Posterior cingulate gyrus (tissue), 11 donors: Measurements from ENCODE around the gene PPP2R2C.
A peak's percentile ranks its signal among the peaks of the same experiment; 100 is the strongest.

Experiments used
- DNase-seq, 10 donors: peaks; one replicate each; pipeline versions ENCODE4 v3.0.0 to v3.0.0-alpha.2; 2020 to 2021; ENCODE audit warnings: mixed read lengths in 3 of 10
- intact Hi-C: fragments of 100-400 bp; cut with DNase I; formaldehyde crosslinking; loops from one replicate; pipeline ENCODE4 v1.15.1; 2023

The PPP2R2C gene

DNA sequence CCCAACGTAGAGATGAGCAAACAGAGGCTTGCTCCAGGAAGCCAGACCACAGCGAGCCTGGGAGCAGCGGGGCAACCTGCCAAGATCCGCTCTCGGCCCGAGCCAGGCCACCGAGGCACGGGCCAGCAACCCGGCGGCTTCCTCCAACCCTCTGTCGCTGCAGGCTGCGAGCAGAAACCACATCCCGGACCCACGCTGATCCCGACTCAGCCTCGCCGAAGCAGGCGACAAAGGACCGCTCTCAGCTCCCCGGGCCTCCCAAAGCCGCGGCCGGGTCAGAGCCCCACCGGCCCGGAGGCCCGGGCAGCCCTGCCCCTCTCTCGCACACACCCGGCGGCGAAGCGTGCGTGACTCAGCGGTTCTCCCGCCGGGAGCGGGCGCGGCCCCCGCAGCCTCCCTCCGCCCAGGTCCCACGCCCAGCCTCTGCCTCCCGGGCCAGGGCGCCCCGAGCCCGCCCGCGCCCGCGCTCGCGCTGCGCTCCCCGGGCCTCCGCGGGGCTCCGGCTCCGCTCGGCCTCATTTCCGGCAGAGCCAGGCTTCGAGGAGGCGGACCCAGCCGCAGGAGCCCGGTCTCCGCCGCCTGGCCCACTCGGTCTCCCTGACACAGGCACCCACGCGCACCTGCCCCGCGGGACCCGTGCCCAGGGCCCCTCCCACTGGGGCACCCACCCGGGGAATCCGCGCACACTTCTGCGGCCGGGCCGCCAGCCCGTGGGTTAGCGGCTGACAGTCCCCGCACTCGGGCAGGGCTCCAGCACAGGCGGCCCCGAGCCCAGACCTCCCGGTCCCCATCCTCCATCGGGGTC lies 1.7 kb downstream of the PPP2R2C start:
- intact Hi-C loops: loop anchor here (5.0 kb wide), 2 partner anchors 77 to 83 kb away; no protein-coding TSS in a partner anchor
- DNase-seq: peak; percentile 65 to 96 (median 75)

DNA sequence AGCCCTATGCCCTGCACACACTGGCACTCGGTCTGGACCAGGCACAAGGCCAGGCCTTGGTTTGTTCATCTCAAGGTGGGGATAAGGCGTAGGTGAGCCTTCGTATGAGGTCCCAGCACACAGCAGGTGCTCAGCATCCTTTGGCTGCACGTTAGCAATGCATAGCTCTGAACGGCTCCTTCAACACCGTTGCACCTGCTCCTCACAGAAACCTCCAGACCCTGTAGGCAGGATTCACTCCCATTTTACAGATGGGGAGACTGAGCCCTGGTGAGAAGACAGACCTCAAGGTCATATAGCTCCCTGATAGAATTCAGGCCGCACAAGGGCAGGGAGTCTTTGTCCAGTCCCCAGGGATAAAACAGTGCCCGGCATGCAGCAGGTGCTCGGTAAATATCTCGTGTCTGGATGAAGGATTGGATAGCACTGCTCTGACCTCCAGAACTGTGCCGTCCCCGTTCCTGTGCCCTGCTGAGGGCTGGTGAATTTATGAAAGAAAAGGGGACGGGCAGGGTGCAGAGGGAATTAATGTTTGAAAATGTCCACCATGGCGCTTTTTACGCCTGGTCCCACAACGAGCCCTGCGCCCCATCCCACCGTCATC lies 2.4 kb downstream of the PPP2R2C start:
- intact Hi-C loops: loop anchor here (5.0 kb wide), 2 partner anchors 77 to 83 kb away; no protein-coding TSS in a partner anchor
- peak in 2 of 10 donors; percentile 26 to 63 for DNase-seq

DNA sequence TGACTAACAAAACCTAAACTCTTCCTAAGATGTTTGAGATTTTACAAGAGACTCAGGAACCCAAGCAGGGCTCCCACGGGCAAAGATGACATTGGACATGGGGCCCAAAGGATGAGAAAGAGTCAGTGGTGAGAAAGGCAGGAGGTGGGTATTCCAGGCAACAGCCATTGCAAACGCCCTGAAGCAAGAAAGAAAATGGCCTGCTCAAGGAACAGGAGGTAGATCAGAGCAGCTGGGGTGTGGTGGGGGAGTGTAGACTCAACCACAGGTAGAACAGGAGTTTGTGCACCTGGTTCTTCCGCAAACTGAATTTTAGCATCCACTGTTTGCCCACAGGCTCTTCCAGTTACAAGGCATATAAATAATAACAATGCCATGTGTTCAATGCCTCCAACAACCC lies 3.3 kb downstream of the PPP2R2C start:
- intact Hi-C loops: no loop called here

DNA sequence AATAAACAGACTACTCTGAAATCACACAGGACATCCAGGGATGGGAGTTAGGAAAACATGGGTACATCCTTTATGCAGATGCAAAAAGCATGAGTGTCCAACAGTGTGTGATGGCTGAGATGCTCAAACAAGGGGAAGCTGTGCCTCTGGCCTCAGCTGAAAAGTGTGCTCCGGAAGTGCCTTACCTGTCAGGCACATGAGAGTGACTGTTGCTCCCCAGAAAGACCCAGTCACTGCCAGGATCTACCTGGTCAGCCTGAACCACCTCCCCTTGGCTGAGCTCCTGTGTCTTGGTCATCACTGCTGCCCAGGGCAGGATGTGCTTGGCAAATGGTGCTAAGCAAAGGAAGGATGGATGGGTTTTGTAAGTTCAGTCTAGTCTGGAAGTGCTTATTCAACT lies 4.0 kb downstream of the PPP2R2C start:
- peak in 1 of 10 donors; percentile 16 for DNase-seq
- intact Hi-C loops: no loop called here

More for the DNA sequence above, 3.3 kb downstream of the PPP2R2C start:
- DNase-seq: peak in 1 of 10 donors; percentile 8

DNA sequence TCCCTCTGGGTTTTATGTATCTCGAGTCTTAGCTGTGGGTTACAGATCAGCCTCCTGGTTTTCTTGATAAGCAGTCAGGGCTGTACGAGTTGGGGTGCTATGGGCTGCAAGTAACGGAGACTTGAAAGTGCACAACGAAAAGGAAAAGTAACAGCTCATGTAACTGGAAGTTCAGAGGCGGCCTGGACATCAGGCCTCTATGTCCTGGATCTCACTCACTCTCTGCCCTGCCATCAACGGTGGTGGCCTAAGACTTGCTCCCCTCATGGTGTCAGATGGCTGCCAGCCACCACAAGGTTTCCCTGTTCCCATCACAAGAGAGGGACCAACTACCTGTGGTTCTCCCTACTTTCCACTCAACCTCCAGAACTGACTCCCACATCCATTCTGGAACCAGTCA lies 4.8 kb downstream of the PPP2R2C start:
- DNase-seq: no peak
- intact Hi-C loops: no loop called here

DNA sequence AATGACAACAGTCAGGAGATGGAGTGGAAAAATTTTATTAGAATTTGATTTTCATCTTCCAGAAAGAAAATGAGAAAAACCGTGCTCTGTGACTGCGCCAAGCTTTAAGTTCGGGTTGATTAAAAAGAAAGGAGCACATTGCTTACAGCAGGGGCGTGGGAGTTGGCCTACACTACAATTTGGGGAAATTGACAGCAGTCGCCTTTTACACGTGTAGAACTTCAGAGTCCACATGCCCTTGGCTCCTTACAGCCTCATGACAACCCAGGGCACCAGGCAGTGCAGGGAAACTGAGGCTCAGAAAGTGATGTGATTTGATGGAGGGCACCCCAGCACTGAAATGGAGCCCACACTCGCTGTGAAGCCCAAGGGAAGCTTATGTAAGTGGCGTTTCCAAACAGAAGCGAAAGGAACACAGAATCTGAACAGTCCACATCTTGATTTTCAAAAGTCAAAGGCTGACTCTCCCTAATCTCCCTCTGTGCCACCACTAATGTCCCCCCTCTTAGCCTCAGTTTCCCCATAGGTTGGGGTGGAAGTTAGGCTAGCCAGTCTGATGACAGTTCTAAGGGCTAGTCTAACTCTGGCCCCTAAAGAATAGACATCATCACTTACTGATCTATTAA lies 5.5 kb downstream of the PPP2R2C start:
- peak in 2 of 10 donors; percentile 63 to 79 for DNase-seq
- intact Hi-C loops: no loop called here

DNA sequence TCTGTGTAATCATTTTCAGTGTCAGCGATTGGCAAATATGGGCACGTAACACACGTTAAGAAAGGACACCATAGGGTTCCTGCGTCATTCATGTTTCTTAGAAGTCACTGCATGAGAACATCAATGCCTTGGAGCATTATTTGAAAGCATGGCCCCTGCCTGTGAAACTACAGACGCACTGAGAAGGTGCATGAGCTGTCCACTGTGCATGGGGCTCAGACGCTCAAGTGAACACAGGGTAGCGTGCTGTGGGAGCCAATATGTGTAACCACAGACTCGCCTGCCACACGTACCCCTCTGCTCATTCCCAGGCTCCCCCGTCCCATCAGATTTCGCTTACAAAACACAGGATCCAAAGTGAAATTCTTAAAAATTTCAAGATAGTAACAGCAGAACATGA lies 6.5 kb downstream of the PPP2R2C start:
- peak in 1 of 10 donors; percentile 51 for DNase-seq
- intact Hi-C loops: no loop called here

DNA sequence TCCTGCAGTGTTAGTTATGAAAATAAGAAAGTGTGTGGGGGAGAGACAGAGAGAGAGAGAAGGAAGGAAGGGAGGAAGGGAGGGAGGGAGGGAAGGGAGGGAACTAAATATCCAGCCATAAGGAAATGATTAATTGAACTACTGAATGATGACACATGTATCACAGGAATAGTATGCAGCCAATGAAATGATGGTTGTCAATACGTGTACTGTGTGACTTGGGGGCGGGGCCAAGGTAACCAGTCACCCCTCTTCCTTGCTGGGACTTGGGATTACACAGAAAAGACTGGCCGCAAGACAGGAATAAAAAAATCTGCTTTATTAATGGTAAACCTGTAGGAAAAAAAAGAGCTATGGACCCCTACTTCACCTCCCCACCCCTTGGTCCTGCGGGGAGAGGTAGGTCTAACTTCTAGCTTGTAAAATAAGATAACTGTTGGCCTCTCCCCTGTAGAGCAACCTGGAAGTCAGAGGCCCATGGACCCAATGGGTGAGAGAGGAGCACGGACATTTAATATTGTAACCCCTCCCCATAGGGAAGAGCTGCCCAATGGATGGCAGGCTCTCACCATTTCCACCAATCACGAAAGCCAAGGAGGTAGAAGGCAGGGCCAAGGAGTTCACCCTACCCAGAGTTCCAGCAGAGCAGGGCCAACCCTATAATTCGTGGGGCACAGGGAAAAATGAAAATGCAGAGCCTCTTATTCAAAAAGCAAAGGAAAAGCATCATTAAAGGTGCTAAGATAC lies 7.4 kb downstream of the PPP2R2C start:
- DNase-seq: peak in 2 of 10 donors; percentile 10 to 30
- intact Hi-C loops: no loop called here

DNA sequence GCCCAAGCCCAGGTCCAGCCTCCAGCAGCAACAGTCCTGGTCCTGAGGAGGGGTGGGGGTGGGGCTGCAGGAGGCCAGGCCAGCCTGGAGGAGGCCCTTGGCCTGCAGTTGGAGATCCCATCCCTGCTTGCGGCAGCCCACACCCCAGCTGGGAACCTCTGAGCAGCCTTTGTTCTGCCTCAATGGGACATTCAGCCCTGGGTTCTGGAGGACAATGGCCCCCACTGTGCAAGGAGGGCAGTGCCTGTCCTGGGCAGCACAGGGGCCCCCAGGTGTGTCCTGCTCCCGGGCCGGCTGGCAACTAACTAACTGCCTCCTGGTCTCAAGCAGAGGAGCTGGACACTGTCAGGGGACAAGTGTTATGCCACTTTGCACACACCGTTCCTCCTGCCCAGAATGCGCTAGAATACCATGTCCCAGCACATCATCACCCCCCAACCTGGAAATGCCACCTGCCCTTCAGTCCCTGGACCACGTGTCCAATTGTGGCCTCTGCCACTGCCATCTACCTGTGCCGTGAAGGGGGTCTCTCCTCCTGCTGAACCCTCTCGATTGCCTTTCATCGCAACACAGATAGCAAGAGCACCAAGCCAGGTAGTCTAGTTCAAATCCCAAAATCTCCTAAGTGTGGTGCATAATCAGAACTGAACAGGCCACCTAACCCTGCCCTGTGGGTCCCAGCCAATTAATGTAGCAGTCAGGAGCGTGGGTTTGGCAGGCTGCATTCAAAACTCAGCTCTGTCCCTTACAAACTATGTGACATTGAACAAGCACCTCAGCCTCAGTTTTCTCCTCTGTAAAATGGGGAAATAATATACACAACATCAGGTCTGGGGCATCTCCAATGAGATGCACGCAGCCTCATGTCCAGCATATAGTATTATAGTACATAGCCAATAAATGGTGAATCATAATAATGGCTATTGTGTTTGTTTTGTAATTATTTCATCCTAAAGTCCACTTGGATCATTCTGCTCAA lies 8.8 kb downstream of the PPP2R2C start:
- intact Hi-C loops: no loop called here
- DNase-seq: peak; percentile 70 to 97 (median 82)

DNA sequence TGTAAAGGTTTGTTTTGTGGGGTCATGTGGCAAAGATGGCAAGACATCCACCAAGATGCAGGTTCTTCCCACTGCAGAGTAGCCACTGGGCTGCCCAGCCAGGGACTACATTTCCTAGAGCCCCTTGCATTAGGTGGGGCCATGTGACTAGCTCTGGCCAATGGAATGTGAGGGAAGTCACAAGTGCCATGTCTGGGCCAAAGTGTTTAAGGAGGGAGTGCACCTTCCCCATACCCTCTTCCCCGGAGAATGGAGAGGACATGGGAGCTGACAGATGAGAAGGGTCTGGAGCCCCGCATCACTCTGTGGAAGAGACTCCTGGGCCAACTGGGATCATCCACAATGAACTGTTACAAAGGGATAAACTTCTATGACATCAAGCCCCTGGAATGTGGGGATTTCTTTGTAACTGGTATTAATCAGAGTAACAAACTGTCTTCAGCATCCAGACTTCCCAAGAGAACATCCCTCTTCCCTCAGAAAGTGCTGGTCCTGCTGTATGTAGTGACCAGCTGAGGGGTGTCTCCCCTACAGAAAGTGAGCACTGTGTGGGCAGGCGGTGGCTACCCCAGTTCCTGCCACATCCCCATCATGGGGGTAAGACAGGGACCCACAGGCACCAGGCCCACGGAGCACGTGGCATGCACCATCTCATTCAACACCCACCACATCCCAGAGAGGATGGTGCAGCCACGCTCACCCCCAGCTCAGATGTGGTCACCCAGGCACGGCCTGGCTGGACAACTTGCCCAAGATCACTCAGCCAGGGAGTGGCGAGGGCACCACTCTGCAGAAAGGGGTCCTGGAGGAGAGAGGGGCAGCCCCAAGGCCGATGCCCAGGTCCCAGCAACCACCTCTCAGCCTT lies 10.9 kb downstream of the PPP2R2C start:
- intact Hi-C loops: no loop called here
- peak in 1 of 10 donors; percentile 46 for DNase-seq

DNA sequence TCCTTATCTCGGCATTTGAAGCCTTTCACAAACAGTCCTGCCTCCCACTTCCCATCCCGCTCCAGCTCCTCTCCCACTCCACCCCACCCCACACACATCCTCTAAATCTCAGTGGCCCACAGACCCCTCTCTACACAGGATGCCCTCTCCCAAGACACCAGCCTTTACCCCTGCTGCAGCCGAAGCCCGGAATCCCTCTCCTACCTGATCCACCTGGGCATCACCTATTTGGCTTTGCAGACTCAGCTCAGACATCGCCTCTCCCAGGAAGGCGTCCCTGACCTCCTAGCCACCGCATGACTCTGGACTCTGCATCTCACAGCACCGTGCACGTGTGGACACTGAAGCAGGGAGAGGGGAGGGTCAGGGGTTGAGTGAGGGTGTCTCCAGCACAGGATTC lies 11.5 kb downstream of the PPP2R2C start:
- DNase-seq: peak in 1 of 10 donors; percentile 35
- intact Hi-C loops: no loop called here

DNA sequence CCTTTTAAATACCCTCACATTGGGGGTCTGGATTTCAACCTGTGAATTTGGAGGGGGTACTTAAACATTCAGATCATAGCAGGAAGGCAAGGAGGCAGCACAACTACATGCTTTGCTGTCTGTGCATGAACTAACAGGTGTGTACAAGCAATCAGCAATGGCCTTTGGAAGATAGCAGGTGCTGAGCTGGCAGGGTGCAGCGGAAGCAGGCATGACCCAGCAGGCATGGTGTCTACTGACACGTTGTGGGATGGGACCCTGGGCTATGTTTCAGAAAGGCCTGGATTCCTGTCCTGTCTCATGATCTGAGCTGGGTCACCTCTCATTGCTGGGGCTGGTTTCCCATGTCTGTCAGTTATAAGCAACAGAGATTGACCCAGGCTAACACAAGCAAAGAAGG lies 13.9 kb downstream of the PPP2R2C start:
- no peak for DNase-seq
- intact Hi-C loops: no loop called here

DNA sequence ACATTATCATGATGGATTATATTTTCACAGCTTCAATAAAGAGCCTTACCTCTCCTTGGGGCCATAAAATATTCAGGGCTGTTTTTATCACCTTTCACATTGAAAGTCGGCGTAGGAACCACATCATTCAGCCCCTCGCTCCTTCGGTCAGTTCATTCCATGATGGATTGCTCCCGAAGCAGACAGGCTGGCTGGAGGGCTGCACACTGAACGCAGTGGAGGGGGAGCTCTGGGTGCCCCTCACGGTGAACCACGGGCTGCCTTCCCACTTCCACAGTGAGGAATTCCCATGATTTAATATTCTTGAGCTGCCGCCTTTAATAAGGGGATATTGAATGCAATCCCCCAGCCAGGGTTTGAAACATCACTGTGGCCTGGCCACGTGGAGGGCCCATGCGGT lies 16.0 kb downstream of the PPP2R2C start:
- intact Hi-C loops: no loop called here

DNA sequence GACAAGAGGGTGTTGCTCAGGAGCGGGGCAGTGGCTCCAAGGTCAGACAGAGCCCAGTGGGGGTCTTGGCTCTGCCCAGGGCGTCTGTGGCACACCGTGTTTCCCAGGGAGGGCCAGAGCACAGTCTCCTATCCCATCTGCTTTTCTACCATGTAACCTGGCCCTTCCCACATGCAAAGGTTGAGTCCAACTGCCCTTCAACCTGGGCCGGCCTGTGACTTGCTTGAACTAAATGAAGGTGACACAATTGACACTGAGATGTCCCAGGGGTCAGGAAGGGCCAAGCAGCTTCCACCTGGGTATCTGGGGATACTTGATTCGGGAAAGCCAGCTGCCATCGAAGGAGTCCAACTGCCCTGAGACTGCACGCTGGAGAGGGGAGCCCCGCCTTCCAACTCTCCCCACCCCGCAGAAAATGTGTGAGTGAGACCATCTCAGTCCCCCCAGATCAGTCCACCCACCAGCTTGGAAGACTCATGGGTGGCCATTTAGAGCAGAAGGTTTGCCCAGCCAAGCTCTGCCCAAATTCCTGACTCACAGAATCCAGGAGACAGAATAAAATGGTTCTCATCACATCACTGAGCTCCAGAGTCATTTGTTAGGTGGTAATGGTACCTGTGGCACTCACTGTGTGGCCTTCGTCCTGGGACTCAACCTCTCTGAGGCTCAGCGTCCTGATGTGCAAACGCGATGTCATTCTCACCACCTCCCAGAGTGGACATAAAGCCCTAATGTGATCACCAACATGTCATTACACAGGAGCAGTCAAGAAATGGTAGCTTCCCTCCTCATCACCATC lies 18.1 kb downstream of the PPP2R2C start:
- intact Hi-C loops: no loop called here
- peak in 2 of 10 donors; percentile 54 to 55 for DNase-seq

More for the DNA sequence above, 16.0 kb downstream of the PPP2R2C start:
- DNase-seq: no peak

DNA sequence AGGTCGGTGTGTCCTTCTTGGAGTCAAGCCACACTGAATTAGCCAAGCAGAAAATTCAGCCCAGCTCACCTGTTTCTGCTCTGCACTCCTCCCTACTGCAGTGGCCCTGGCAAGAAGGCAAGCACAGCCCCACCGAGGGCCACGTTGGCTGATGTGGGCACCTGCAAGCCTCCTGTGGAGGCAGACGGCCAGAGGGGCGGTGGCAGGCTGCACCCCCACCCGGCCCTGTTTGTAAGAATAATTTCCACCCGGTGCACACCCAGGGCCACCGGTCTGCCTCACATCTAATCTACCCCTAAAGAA lies 18.8 kb downstream of the PPP2R2C start:
- intact Hi-C loops: no loop called here
- DNase-seq: peak in 1 of 10 donors; percentile 40

DNA sequence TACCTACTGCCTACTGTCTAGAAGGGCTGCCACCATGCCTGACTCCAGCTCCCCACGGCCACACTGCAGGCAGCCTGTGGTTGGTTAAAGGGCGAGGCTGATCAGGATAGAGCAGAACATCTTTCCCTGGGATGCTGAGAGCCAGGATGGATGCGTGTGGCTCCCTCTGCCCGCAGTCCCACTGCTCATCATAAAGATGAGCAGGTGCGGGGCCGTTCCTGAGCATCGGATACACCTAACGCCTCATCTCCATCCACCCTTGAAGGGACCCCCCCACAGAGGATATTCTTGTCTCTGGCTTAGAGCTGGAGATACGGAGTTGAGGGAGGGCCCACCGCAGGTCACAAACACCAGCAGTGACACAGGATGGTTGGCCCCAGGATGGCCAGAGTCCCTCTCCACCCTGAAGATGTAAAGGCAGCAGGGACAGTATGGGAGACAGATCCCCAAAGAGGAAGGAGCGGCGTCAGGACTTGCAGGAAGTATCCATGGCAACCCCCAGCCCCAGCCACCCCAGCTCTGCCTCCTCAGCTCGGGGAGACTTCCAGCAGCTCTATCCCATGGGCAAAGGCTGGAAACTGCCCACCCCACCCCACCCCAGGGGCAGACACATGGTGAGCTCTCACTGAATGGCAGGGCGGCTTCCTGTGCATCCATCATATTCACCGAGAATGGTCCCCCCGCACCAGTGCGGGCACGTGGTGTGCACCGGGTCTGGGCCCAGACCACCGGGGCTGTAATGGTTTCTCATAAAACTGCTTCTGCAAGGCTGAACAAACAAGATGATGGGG lies 19.3 kb downstream of the PPP2R2C start:
- intact Hi-C loops: no loop called here
- DNase-seq: peak in 2 of 10 donors; percentile 73 to 77
